GM19025 (cell line): ENCODE measurements around the gene BCCIP.

ENCODE experiments used
- ATAC-seq: cut with Tn5 transposase; IDR thresholded peaks from one replicate; pipeline ENCODE4 v1.9.1; 2021; ENCODE audit warnings: mild to moderate bottlenecking, low read depth, moderate library complexity; ENCODE audit not compliant: unreplicated experiment

BCCIP gene

DNA sequence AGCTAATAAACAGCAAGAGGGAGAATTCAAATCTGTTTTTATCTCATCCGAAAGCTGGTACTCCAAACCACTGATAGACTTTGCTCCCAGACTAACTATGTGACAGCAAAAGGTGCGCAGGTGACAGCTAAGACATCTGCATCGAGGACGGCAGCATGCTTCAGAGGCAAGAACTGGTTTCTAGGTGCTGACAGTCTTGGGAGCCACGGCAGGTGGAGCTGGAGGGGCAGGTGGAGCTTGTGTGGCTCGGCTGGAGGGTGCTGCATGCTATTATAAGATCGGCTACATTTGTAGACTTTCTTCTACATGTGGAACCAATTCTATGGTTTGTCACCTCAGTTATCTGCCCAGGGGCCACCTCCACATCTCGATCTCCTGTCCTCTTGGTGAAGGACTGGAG is 25.9 kb upstream of the BCCIP start:
- no peak for ATAC-seq

DNA sequence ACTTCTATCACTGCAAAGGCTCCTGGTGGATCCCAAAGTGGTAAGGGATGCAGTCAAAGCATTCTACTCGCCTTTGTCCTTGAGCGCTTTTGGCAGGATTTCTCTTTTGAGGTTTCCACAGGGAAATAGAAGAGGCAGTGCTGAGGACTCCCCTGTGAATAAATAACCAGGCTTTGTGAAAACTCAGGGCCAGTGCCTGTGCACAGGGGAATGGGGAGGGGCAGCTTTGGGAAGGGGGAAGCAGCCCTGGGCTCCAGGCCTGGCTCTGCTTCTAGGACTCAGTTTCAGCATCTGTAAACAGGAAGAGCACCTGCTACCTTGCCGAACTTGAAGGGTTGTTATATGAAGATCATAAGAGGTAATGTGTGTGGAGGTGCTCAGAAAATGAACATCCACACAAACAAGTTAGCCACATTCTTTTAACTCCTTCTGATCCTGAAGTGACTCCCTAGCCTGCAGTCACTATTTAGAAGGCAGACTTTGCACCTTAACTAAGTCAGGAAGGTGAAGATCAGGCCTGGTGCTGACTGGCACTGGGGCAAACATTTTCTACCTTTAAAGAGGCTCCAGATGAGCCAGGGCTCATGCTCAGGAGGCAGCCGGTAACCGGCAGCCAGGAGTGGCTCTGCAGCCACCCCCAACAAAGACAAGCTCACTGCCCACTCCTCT is 25.2 kb upstream of the BCCIP start:
- no peak for ATAC-seq

GRCh38 chr10:125799451-125800182 is 23.7 kb upstream of the BCCIP start:
- no peak for ATAC-seq

DNA sequence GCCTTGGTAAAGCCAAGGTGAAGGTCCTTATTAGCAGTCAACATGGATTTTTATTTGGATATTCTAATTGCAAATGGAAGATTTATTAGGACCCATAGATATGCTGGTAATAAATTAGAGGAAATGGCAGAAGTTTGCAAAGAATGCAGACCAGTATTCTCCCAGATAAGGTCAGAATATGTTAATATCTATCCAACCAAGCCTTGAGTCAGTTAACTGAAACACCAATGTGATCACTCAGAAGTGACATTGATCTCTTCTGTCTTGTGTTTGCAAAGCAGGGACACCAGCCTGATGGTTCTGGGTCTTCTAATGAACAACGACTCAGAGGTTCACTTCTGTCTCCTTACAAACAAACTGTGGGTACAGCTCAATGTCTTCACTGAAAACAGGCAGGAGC is 21.8 kb upstream of the BCCIP start:
- ATAC-seq = no peak

DNA sequence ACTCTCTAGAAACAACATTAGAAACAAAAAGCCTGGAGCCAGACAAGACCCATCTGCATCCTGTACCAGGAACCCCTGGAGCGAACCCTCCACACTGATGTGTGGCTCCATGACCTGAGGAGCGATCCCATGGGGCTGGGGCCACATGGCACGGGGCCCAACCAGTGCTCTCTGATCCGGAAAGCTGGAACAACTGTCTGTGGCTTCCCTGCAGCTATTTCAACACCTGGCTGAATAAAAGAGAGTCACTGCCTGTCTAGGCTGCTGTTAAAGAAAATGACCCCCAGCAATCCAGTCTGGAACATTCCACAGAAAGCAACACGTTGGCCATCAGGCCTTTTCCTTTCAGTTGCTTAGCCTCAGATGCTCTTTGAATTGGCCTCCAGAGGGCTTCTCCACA is 21.2 kb upstream of the BCCIP start:
- ATAC-seq = no peak

DNA sequence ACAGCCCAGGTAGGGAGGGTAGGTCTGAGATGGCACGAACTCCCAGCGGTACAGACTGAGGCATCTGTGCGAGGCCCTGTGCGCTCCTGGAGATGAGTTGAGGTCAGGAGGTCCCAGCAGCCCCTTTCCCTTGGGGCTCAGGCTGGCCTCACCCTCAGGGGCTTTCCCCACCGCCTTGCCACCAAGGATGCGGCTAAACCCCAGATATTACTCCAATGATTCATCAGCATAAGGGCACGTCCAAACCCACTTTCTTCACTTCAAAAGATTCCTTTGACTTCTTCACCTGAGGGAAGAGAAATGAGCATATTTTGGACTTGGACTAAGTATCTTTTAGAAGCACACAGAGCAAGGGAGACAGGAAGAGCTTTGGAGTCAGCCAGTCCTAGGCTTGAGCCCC is 20.6 kb upstream of the BCCIP start:
- no peak for ATAC-seq

- ATAC-seq = no peak
These were observed 15.3 kb upstream of the BCCIP start for GRCh38 chr10:125808047-125808446.

DNA sequence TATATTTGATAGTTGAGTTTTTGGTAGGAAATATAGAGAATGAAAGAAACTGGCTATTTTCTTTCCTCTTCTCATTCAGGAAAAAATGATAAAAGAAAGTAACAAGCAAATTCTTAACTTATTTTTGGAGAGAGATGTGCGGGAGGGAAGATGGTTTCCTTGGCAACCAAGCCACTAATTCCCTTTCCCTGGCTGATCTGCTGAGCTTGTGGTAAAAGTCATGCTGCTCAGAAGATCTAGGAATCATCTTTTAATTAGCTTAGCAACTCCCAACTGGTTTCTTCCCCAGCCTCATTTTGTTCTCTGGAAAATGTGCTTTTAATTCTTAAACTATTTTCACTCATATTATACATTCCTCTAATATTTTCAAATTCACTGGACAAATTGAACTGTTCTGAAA is 12.1 kb upstream of the BCCIP start:
- no peak for ATAC-seq

DNA sequence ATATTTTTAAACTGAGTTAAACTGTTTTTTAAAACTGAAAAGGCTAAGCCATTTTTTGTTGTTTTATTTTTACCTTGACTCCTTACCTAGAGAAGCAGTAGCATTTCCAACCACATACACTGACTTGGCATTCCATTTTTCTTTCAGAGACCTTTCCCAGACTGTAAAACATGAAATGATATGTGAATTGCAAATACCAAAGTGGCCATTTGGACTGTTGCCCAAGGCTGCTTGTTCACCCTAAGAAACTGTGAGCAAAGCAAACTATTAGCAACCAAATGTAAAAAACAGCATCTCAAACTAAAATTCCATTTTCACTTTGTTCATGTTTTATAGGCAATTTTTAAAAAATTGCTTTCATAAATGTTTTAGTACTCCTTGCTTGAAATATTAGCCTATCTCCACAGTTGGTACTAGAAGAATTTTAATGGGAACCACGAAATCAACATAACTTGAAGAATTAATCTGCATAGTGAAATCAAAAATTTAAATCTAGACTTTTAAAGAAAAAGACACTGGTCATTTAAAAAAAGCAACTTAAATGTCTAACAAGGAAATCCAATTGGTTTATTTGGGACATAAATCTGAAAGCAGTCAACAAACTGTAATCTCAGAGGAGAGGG is 11.1 kb upstream of the BCCIP start:
- no peak for ATAC-seq

DNA sequence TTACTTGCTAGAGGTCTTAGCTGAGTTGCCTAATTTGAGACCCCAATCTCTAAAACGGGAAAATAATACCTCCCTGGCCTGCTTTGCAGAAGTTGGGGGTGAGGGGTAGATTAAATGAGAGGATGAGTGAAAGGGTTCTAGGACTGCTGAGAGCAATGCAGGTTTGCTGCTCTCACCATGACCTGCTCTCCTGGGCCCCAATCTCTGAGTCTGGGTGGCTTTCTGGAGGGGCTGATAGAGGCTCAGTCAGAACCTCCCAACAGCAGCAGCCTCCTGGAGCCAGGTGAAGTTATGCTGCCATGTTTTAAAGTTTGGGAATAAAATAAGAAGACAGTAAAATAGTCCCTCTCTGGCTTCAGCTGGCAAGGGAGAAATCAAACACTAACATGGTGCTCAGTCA is 7.6 kb upstream of the BCCIP start:
- ATAC-seq = no peak

DNA sequence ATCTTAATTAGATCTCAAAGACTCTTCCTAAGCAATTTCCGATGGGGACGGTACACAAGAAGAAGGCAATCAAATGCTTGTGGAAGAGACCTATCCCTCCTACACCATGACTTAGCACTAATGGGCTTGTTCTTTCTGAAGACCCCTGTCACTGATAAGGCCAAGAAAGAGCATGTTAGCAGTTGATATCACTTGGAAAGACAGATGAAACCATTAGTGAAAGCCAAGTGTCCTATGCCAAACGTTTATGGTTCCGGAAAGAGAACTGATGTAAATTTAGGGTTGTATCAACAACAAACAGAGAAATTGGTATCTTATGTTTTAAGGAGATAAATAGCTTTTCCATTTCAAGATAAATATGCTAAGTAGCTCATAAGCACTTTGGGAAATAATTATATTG is 6.8 kb upstream of the BCCIP start:
- no peak for ATAC-seq

- no peak for ATAC-seq
These were observed 5.9 kb upstream of the BCCIP start for GRCh38 chr10:125817337-125817946.

- ATAC-seq = peak; percentile 56
These were observed 2.6 kb upstream of the BCCIP start for GRCh38 chr10:125820701-125821100.

DNA sequence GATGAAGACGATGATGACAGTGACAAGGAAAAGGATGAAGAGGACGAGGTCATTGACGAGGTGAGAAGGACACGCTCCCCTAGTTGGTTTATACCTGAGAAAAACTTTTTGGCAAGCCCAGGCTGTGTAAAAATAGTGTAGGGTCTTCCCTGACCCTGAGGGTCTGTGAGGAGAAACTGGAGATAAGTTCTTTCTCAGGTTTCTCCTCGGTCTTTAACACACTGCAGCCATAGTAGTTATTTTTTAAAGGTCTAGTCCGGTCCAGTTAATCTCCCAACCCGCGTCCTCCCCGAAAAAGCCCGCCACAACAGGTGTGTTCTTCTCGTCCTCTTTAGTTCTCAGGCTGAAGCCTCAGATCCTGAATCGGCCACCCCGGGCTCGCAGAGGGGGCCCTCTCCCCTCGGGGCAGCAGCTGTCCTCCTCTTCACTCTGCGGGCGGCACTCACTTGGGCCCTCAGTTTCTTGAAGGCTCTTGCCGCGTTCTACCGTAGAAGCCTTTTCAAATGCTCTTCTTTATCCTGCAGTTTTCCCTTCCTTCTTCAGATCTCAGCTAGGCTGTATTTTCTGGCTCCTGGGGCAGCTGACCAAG is 411 bp downstream of the BCCIP start:
- ATAC-seq = no peak

DNA sequence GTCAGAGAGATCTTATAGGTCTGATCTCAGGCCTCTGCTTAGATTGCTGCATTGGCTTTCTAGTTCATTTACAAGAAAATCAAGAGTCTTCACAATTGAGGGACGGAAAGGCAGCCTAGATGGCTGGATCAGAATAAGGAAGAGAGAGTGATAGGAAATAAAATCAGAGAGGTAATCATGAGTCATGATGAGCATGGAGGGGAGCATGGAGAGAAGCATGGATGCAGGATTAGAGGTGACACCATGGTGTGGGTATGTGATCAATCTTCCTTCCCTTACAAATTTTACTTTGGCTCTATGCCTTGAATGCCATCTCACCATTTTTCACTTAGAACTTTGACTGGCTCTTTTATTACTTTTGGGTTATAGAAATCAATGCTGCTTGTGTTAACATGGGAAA is 1.4 kb downstream of the BCCIP start:
- ATAC-seq = no peak

- no peak for ATAC-seq
These were observed 3.8 kb downstream of the BCCIP start for GRCh38 chr10:125827133-125827532.

DNA sequence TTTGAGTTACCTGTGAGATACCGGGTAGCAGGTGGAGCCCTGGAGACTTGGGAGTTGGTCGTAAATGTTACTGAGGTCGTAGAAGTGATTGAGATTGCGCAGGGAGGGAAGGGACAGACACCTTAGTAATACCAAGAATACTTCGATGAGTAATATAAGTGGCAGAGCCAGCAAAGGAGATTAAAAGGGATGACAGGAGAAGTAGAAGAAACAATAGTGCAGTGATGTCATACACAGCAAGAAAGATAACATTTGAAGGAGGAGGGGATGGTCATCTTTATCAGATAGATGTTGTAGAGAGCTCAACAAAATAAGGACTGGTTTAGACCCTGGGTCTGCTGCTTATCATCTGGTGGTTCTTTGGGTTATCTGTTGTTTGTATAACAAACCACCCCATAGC is 5.0 kb downstream of the BCCIP start:
- no peak for ATAC-seq

DNA sequence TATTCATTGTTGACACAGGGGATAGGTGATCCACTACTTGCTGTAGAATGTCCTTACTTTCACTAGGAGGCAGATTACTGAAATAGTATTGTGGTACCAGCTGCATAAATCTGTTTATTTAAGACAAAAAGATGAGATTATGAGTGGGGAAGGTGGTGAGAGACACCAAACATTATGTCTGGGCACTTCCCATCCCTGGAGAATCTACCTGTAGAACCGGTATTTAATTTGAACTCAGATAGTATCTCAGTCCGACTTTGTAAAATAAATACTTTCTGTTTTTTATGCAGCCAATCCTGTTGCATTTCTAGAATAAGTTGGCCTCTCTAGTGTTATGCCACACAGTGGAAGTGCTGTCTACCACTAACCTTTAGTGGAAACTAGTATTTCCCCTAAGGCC is 13.4 kb downstream of the BCCIP start:
- ATAC-seq = no peak

GRCh38 chr10:125838802-125839575 is 15.6 kb downstream of the BCCIP start:
- no peak for ATAC-seq

DNA sequence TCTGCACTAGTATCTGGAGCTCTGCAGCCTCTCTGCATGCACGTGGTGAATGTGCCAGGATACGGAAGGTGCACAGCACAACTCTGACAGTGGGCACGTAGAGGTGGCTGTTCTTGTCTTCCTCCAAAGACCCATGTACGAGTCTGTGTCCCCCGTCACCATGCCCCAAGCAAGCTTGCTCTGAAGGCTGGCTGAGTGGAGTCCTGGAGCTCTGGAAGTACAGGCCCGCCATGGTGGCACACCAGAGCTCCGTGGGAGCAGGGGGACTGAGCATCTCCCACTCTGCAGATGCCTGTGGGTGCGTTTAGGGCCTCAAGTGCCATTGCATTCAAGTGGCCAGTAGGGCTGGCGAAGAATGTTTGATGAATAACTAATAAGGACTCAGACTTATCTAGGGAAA is 17.1 kb downstream of the BCCIP start:
- ATAC-seq = no peak
